ENCODE data around the gene DIS3L2. TPM values are rescaled to one million over a fixed set of nuclear protein-coding genes. Genes with fewer than 3 reads are reported as not detected.
"Not testable (repeated sequence)": the region's sequence is repeated elsewhere in the genome, so short reads cannot be mapped to it uniquely, and the experiment has no call there.

DIS3L2 gene
- total RNA-seq, 1 experiment from 2014 or later = 21.5 TPM

GRCh38 chr2:232322560-232323327 is 361.2 kb downstream of the DIS3L2 start:
- no peak for DNase-seq (ENCODE audit: low read depth, low spot score)
- in situ Hi-C loops (cut with HindIII; ENCODE audit: low pct_unique_long_range_greater_than_20kb, low sequenced_read_pairs) = no loop called here

DNA sequence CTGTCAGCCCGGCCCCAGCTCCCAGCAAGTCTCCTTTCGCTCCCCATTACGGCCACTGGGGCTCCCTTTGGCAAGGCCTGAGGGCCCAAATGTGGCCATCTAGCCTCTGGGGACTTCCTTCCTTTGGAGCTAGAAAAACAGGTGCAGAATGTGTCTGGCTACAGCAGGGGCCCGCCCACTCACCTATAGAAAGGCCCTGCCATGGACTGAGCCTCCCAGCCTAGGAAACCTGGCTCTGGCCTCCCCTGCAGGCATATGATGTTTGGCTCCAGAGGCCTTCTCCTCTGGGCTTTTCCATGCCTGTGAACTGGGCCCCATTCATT is 361.8 kb downstream of the DIS3L2 start:
- no peak for DNase-seq (ENCODE audit: low read depth, low spot score)
- in situ Hi-C loops (cut with HindIII; ENCODE audit: low pct_unique_long_range_greater_than_20kb, low sequenced_read_pairs) = no loop called here

DNA sequence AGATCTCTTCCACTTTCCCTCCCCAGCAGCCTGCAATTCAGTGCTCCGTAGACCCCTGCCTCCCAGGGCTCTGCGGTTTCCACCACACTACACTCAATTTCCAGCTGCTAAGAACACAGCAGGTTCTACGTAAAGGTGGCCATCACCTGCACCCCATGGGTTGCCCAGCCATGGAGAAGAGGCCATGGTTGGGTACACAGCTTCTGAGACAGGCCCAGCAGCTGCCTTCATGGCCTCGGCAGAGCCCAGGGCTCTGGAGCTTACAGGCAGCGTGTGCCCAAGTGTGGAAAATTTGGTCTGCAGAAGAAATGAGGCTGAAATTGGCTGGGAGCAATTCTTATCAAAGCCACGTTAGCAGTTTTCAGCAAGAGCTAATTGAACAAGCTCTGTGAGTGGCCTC is 362.5 kb downstream of the DIS3L2 start:
- DNase-seq (ENCODE audit: low read depth, low spot score); in situ Hi-C loops (cut with HindIII; ENCODE audit: low pct_unique_long_range_greater_than_20kb, low sequenced_read_pairs): not testable (repeated sequence)

GRCh38 chr2:232324778-232325177 is 363.3 kb downstream of the DIS3L2 start:
- in situ Hi-C loops (cut with HindIII; ENCODE audit: low pct_unique_long_range_greater_than_20kb, low sequenced_read_pairs) = no loop called here

DNA sequence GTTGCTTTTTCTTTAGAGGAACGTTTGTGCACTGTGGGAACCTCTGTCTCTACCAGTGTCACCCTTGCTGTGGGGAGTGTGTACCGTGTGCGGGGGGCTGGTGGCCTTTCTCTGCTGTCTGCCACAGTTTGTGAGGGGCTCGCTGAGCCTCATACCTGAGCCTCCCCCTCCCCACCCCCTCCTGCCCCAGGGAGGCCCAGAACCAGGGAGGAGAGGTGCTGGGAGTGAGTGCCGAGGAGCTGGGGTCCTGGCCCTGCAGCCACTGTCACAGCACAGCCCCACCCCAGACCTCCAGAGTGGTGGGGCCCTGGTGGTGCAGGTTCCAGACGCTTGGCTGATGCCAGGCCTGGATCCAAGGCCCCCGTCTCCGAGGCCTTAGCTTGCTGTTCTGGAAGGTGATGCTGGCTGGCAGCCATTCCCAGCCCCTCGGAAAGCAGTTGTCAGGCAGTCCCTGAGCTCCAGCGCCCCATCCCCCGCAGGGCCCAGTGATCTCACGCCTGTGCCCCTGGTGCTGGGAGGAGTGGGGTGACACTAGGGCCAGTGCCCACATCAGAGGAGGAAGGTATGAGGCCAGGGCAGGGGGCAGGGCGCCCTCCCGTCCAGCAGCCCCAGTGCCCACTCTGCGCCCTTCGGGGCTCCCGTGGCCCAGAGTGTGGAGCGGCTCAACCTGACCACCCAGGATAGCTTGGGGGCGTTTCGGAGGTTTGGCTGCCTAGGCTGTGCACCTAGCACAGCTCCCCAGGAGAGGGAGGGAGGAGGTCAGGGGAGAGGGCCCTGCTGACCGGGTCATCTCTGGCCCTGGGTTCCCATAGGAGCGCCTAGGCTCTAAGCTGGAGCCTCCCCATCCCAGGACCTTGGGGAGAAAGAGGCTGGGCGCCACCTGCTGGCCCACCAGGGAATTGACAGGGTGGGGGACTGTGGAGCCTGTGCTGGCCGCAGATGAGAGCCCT is 364.1 kb downstream of the DIS3L2 start:
- DNase-seq (ENCODE audit: low read depth, low spot score) = peak; percentile 55
- in situ Hi-C loops (cut with HindIII; ENCODE audit: low pct_unique_long_range_greater_than_20kb, low sequenced_read_pairs) = no loop called here

More at GRCh38 chr2:232324778-232325177, 363.3 kb downstream of the DIS3L2 start:
- no peak for DNase-seq (ENCODE audit: low read depth, low spot score)

GRCh38 chr2:232326274-232327104 is 365.0 kb downstream of the DIS3L2 start:
- DNase-seq (ENCODE audit: low read depth, low spot score); in situ Hi-C loops (cut with HindIII; ENCODE audit: low pct_unique_long_range_greater_than_20kb, low sequenced_read_pairs): not testable (repeated sequence)

DNA sequence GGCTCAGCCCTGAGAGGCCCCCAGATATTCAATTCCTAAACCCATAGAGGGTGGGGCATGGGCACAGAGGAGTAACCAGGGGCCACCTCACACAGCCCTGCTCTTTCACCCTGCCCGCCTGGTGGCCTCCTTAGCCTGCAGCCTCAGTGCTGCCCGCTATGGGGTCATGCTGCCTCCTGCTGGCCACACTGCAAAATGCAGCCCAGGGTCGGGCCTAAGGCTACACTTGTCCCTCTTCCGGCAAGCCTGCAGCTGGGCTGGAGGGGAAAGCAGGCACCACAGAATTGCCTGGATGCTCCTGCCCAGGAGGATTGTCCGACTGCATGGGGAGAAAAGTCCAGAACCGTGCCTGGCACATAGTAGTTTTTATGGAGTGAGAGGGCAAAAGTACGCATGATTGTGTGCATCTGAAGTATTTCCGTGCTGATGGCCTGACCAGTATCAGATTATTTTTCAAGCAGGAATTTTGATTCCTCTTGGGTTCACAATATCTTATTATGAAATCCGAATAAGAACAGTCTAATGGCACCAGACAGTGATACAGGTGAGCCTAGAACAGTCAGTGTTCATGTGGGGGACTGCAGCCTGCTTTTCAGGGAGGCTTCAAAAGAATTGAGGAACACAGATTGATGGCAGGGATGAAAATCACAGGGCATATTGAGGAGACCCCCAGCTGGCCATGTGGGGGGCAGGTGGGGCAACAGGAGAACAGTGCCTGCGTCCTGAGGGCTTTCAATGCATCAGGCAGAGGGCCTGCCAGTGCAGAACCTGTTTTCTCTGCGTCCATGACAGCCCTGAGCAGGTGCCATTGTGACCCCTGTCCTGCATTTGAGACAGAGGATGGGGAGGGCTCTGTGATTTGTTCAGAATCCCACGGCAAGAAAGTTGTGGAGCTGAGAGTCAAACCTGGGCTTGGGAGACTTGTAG is 365.9 kb downstream of the DIS3L2 start:
- DNase-seq (ENCODE audit: low read depth, low spot score) = peak; percentile 67
- in situ Hi-C loops (cut with HindIII; ENCODE audit: low pct_unique_long_range_greater_than_20kb, low sequenced_read_pairs) = no loop called here

GRCh38 chr2:232328032-232328422 is 366.5 kb downstream of the DIS3L2 start:
- DNase-seq (ENCODE audit: low read depth, low spot score) = no peak
- in situ Hi-C loops (cut with HindIII; ENCODE audit: low pct_unique_long_range_greater_than_20kb, low sequenced_read_pairs) = no loop called here

- DNase-seq (ENCODE audit: low read depth, low spot score) = no peak
- in situ Hi-C loops (cut with HindIII; ENCODE audit: low pct_unique_long_range_greater_than_20kb, low sequenced_read_pairs) = no loop called here
Observed at GRCh38 chr2:232328516-232329460, 367.3 kb downstream of the DIS3L2 start.

- no peak for DNase-seq (ENCODE audit: low read depth, low spot score)
- in situ Hi-C loops (cut with HindIII; ENCODE audit: low pct_unique_long_range_greater_than_20kb, low sequenced_read_pairs) = no loop called here
Observed at GRCh38 chr2:232329716-232330067, 368.2 kb downstream of the DIS3L2 start.

DNA sequence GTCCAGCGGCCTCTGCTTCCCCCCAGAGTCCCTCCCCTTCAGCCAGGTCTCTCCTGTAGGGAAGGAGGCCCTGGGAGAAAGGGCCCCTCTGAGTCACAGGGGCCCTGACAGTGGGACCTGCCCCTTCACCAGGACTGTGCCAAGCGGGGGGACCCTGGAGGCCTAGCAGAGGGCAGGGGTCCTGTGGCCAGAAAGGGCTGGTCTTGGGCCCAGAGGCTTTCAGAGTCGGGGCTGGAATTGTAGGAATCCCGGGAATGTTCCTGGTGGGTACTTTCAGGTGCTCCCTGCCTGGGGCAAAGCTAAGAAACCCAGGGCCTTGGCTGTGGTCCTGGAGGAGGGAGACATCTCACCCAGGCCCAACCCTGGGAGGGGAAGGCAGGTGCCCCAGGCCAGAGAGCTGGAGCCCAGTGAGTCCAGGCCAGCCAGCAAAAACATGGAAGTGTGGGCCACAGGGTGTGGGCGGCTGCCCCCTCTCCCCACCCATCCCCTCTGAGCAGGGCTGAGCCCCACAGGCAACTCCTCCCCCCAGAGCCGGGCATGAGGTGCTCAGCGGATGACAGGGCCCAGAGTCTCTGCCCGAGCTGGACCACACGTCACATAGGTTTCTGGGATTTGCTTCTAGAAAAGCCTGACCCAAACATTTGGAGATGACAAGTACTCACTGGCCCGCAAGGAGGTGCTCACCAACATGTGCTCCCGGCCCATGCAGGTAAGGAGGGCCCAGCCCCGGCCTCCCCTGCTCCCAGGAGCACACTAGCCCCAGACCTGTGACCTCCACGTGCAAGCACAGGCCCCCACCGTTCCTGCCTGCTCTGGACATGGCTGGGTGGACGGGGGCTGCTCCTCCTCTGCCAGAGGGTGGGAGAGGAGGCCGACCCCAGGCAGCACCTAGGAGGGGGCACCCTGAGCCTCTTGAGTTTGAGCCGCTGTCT is 368.8 kb downstream of the DIS3L2 start:
- in situ Hi-C loops (cut with HindIII; ENCODE audit: low pct_unique_long_range_greater_than_20kb, low sequenced_read_pairs) = no loop called here
- DNase-seq (ENCODE audit: low read depth, low spot score) = no peak

- DNase-seq (ENCODE audit: low read depth, low spot score); in situ Hi-C loops (cut with HindIII; ENCODE audit: low pct_unique_long_range_greater_than_20kb, low sequenced_read_pairs): not testable (repeated sequence)
Observed at GRCh38 chr2:232331061-232331460, 369.5 kb downstream of the DIS3L2 start.

- in situ Hi-C loops (cut with HindIII; ENCODE audit: low pct_unique_long_range_greater_than_20kb, low sequenced_read_pairs); DNase-seq (ENCODE audit: low read depth, low spot score): not testable (repeated sequence)
Observed at GRCh38 chr2:232331641-232332040, 370.1 kb downstream of the DIS3L2 start.

DNA sequence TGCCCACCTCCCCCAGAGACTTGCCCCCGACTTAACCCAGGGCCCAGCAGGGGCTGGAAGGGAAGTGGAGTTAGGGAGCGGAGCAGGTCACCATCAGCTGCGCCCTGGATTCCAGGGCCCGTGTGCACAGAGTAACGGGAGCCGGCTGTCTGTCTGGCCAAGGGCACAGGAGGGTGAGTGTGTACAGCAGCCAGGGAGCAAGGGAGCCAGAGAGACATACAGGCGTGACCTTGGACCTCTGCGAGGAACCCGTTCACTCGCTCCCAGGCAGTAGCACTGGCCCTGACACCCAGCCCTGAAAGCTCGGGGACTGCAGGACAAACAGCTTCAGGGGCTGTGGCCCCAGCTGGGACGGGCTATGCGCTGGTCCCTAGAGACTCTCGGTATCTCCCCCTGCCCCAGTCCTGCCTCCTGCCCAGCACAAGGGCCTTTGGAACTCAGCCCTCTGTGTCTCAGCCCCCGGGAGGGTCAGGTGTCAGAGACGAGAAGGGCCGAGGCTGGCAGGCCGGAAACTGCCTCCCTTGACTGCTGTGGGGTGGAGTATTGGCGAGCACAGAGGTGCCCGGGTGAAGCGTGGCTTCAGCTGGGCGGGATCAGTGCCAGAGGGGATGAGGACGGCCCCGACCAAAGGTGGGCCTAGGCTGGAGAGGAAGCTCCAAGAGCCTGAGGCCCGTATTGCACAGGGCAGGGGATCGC is 370.9 kb downstream of the DIS3L2 start:
- in situ Hi-C loops (cut with HindIII; ENCODE audit: low pct_unique_long_range_greater_than_20kb, low sequenced_read_pairs); DNase-seq (ENCODE audit: low read depth, low spot score): not testable (repeated sequence)

GRCh38 chr2:232332940-232333259 is 371.4 kb downstream of the DIS3L2 start:
- in situ Hi-C loops (cut with HindIII; ENCODE audit: low pct_unique_long_range_greater_than_20kb, low sequenced_read_pairs) = no loop called here

More at GRCh38 chr2:232332940-232333259, 371.4 kb downstream of the DIS3L2 start:
- no peak for DNase-seq (ENCODE audit: low read depth, low spot score)
